ENCODE results near the gene MPRIP.

- TF ChIP-seq POLR2A (IDR thresholded peaks at IDR 0.05): no peak
- no peak for TF ChIP-seq CTCF (IDR thresholded peaks at IDR 0.05)
- TF ChIP-seq POLR2AphosphoS5 (IDR thresholded peaks at IDR 0.05): no peak
- no peak for TF ChIP-seq EP300 (IDR thresholded peaks at IDR 0.05)
These were observed 90.5 kb downstream of the MPRIP start for GRCh38 chr17:17132746-17133145.
